Activated CD4-positive, alpha-beta T cell treated with anti-CD3 and anti-CD28 coated beads for 24 hours (primary cell): Measurements from ENCODE around the gene DUS2.
A peak's percentile ranks its signal among the peaks of the same experiment; 100 is the strongest.
"Not testable (repeated sequence)": the region's sequence is repeated elsewhere in the genome, so short reads cannot be mapped to it uniquely, and the experiment has no call there.

Experiments
- DNase-seq, 2 donors: peaks; one replicate each; pipeline ENCODE4 v3.0.0-alpha.2; 2020; ENCODE audit warnings: low read depth in 2 of 2

DUS2 gene

GRCh38 chr16:68022728-68023537 is at the start of gene DUS2, which contains the start of gene DDX28:
TSS of gene DUS2 (plus strand) at chr16:68023284. CDS start at chr16:68038024, 14,740 bp downstream.
TSS of gene DDX28 (minus strand) at chr16:68023232. CDS start at chr16:68023202, 30 bp downstream.
- DNase-seq = peak; percentile 85 to 95

- DNase-seq = no peak
These were observed 47.6 kb upstream of the DUS2 start for GRCh38 chr16:67975321-67976105.

- DNase-seq = no peak
These were observed 46.9 kb upstream of the DUS2 start for GRCh38 chr16:67976205-67976604.

- DNase-seq = no peak
These were observed 46.1 kb upstream of the DUS2 start for GRCh38 chr16:67977005-67977404.

GRCh38 chr16:67977469-67978227 is 45.4 kb upstream of the DUS2 start:
- no peak for DNase-seq

GRCh38 chr16:67979955-67980678 is 43.0 kb upstream of the DUS2 start, which contains the start of gene DPEP3:
TSS of gene DPEP3 (minus strand) at chr16:67980499. CDS start at chr16:67980380, 119 bp downstream.
- no peak for DNase-seq

- DNase-seq = no peak
These were observed 40.9 kb upstream of the DUS2 start for GRCh38 chr16:67982011-67982696.

- DNase-seq = no peak
These were observed 36.1 kb upstream of the DUS2 start for GRCh38 chr16:67986949-67987348.

GRCh38 chr16:67987460-67988160 is 35.5 kb upstream of the DUS2 start:
- no peak for DNase-seq

GRCh38 chr16:67988675-67989074 is 34.4 kb upstream of the DUS2 start:
- no peak for DNase-seq

- DNase-seq = no peak
These were observed 33.6 kb upstream of the DUS2 start for GRCh38 chr16:67989322-67990017.

- no peak for DNase-seq
These were observed 33.1 kb upstream of the DUS2 start for GRCh38 chr16:67990018-67990386.

GRCh38 chr16:67992661-67993206 is 30.4 kb upstream of the DUS2 start:
- no peak for DNase-seq

GRCh38 chr16:67993207-67994039 is 29.7 kb upstream of the DUS2 start:
- DNase-seq = peak; percentile 74 to 77

- not testable (repeated sequence) for DNase-seq
These were observed 29.1 kb upstream of the DUS2 start for GRCh38 chr16:67994040-67994408.

GRCh38 chr16:67995423-67995822 is 27.7 kb upstream of the DUS2 start:
- DNase-seq = no peak

- no peak for DNase-seq
These were observed 26.4 kb upstream of the DUS2 start for GRCh38 chr16:67996666-67997065.

- not testable (repeated sequence) for DNase-seq
These were observed 24.8 kb upstream of the DUS2 start for GRCh38 chr16:67998231-67998778.
